Keratinocyte (primary cell): ENCODE results near the gene ELOVL6. TPM values are rescaled to one million over a fixed set of nuclear protein-coding genes. Genes with fewer than 3 reads are reported as not detected.
A peak's percentile ranks its signal among the peaks of the same experiment; 100 is the strongest.

ENCODE experiments used
- DNase-seq: peaks from one replicate; pipeline ENCODE4 v3.0.0-alpha.2; 2011; ENCODE audit warnings: low read depth, missing footprints, low spot score
- FAIRE-seq: peaks from 2 replicates; lab custom pipeline; 2011; peaks lifted over from hg19 to GRCh38; lab: Jason Lieb, UNC
- H2AFZ ChIP-seq: 2 replicates; pipeline ENCODE4 v1.6.0; 2012; ENCODE audit warnings: low read length, control low read depth, inconsistent platforms; ENCODE audit not compliant: control insufficient read depth
- H3K27ac ChIP-seq: 2 replicates; pipeline ENCODE4 v1.5.1; 2011; ENCODE audit warnings: low read length; ENCODE audit not compliant: control insufficient read depth, insufficient read depth
- H3K27me3 ChIP-seq: 3 replicates; pipeline ENCODE4 v1.6.0; 2011; ENCODE audit warnings: low read length; ENCODE audit not compliant: control insufficient read depth, insufficient read depth; ENCODE audit errors: extremely low read depth
- H3K36me3 ChIP-seq, 2 experiments: 2 replicates in 1 of 2; 3 replicates in 1 of 2; pipeline ENCODE4 v1.5.1; 2011; ENCODE audit warnings: low read length in 2 of 2, mild to moderate bottlenecking in 1 of 2; ENCODE audit not compliant: control insufficient read depth in 2 of 2, insufficient read depth in 2 of 2; ENCODE audit errors: extremely low read depth in 1 of 2
- H3K4me1 ChIP-seq: 3 replicates; pipeline ENCODE4 v1.5.1; 2011; ENCODE audit warnings: low read length; ENCODE audit not compliant: control insufficient read depth, insufficient read depth; ENCODE audit errors: extremely low read depth
- H3K4me2 ChIP-seq: 3 replicates; pipeline ENCODE4 v1.6.0; 2011; ENCODE audit warnings: low read depth, low read length; ENCODE audit not compliant: control insufficient read depth, insufficient read depth; ENCODE audit errors: extremely low read depth
- H3K4me3 ChIP-seq, 3 experiments: fragments of 200-600 bp in 1 of 3; sonication (generic) in 1 of 3; 2 replicates in 2 of 3; 3 replicates in 1 of 3; pipeline ENCODE4 v1.5.1; 2011 to 2016; ENCODE audit warnings: low read length in 3 of 3, mild to moderate bottlenecking in 3 of 3, control low read depth in 2 of 3, inconsistent platforms in 1 of 3, low read depth in 1 of 3, mixed read lengths in 1 of 3, mixed run types in 1 of 3, moderate library complexity in 1 of 3; ENCODE audit not compliant: control insufficient read depth in 2 of 3, insufficient read depth in 2 of 3; ENCODE audit errors: extremely low read depth in 1 of 3
- H3K79me2 ChIP-seq: 2 replicates; pipeline ENCODE4 v1.6.0; 2012; ENCODE audit warnings: low read length; ENCODE audit not compliant: control insufficient read depth, insufficient read depth
- H3K9ac ChIP-seq: 3 replicates; pipeline ENCODE4 v1.6.0; 2011; ENCODE audit warnings: low read length; ENCODE audit not compliant: control insufficient read depth, insufficient read depth; ENCODE audit errors: extremely low read depth
- H3K9me1 ChIP-seq: 3 replicates; pipeline ENCODE4 v1.6.0; 2011; ENCODE audit warnings: low read length; ENCODE audit not compliant: control insufficient read depth, insufficient read depth; ENCODE audit errors: extremely low read depth
- H3K9me3 ChIP-seq: 2 replicates; pipeline ENCODE4 v1.5.1; 2012; ENCODE audit warnings: low read depth, low read length; ENCODE audit not compliant: control insufficient read depth
- H4K20me1 ChIP-seq: 3 replicates; pipeline ENCODE4 v1.6.0; 2011; ENCODE audit warnings: low read length; ENCODE audit not compliant: control insufficient read depth, insufficient read depth; ENCODE audit errors: extremely low read depth
- CTCF ChIP-seq, 3 experiments: IDR thresholded peaks in 1 of 3; conservative IDR thresholded peaks in 1 of 3; optimal IDR thresholded peaks in 1 of 3; 2 replicates in 2 of 3; 3 replicates in 1 of 3; pipeline versions ENCODE3 to v1.5.1; 2011; ENCODE audit warnings: low read length in 3 of 3, mild to moderate bottlenecking in 3 of 3, moderate library complexity in 2 of 3, control low read depth in 1 of 3, inconsistent platforms in 1 of 3; ENCODE audit not compliant: insufficient read depth in 2 of 3; ENCODE audit errors: extremely low read depth in 1 of 3
- EZH2 ChIP-seq: IDR thresholded peaks from one replicate; pipeline ENCODE4 v1.6.1; 2012; ENCODE audit warnings: inconsistent platforms, mild to moderate bottlenecking, low read length, moderate library complexity
- dilution Hi-C: fragments of 300-500 bp; cut with MboI; formaldehyde crosslinking; loops from one replicate; pipeline ENCODE4 v1.7.0; 2020; ENCODE audit warnings: low sequenced_read_pairs; ENCODE audit not compliant: extremely low pct_ligation_motif_present
- polyA plus RNA-seq, 5 experiments: library from polyadenylated mRNA; depleted of rRNA in 3 of 5; stranded (reverse) in 3 of 5; stranded (forward) in 1 of 5; unstranded in 1 of 5; fragments of >200 nt; gene quantifications; 1 replicate in 1 of 5; 2 replicates in 3 of 5; 3 replicates in 1 of 5; pipeline versions ENCODE4 v1.2.1 to v1.2.3, GENCODE V29; 2011 to 2012; ENCODE audit warnings: missing spikeins in 2 of 5, low read depth in 1 of 5, low replicate concordance in 1 of 5

The ELOVL6 gene
- polyA plus RNA-seq, 1 donor (not counting 4 experiments of a cell fraction or from before 2014, with no cell fraction given): 65.9 TPM

- Histone ChIP-seq H3K27ac (no peak overlapping the region), H2AFZ (no peak overlapping the region), H3K4me1 (peaks cover 6% of the 10 kb centered on the region), H3K9me1 (no peaks in the 10 kb centered on the region), H4K20me1 (no peaks in the 10 kb centered on the region), H3K27me3 (no peaks in the 10 kb centered on the region), H3K4me3 (no peak overlapping the region), H3K9me3 (no peaks in the 10 kb centered on the region), H3K79me2 (no peaks in the 10 kb centered on the region), H3K4me2 (no peak overlapping the region), H3K36me3 (peaks cover 2 to 13% of the 10 kb centered on the region in 2 experiments), H3K9ac (no peak overlapping the region)
- no peak for FAIRE-seq
- DNase-seq: no peak
- dilution Hi-C loops: no loop called here
- TF ChIP-seq EZH2 (no peak), CTCF (optimal IDR thresholded peaks at IDR 0.05 in 1 of 3, IDR thresholded peaks at IDR 0.05 in 1 of 3, conservative IDR thresholded peaks at IDR 0.05 in 1 of 3; ENCODE audit: extremely low read depth in 1 of 3, insufficient read depth in 2 of 3, low read length in 3 of 3) (no peak)
Observed at GRCh38 chr4:110055158-110055768, 143.2 kb downstream of the ELOVL6 start.

GRCh38 chr4:110049951-110050925 is 148.2 kb downstream of the ELOVL6 start:
- Histone ChIP-seq H2AFZ (no peak overlapping the region), H3K4me1 (no peaks in the 10 kb centered on the region), H3K9me1 (no peaks in the 10 kb centered on the region), H3K4me2 (no peak overlapping the region), H3K9ac (no peak overlapping the region), H3K27me3 (no peaks in the 10 kb centered on the region), H3K9me3 (no peaks in the 10 kb centered on the region), H3K36me3 (peaks cover 2 to 11% of the 10 kb centered on the region in 2 experiments), H3K27ac (no peak overlapping the region), H3K4me3 (no peak overlapping the region), H3K79me2 (no peaks in the 10 kb centered on the region), H4K20me1 (no peaks in the 10 kb centered on the region)
- TF ChIP-seq EZH2 (no peak), CTCF (optimal IDR thresholded peaks at IDR 0.05 in 1 of 3, IDR thresholded peaks at IDR 0.05 in 1 of 3, conservative IDR thresholded peaks at IDR 0.05 in 1 of 3; ENCODE audit: extremely low read depth in 1 of 3, insufficient read depth in 2 of 3, low read length in 3 of 3) (peak; percentile 68 to 73 (median 73))
- no peak for DNase-seq
- dilution Hi-C loops: loop anchor here (25.0 kb wide), 1 partner anchor 462 kb away; no protein-coding TSS in a partner anchor
- peak; percentile 32 for FAIRE-seq
